LNCAP (cell line): ENCODE data around the gene ATP9A.

Experiments used
- TF ChIP-seq, protein P1 (sequence below): fragments of 450-650 bp; IDR thresholded peaks from 2 replicates; pipeline ENCODE4 v1.5.1; 2017; ENCODE audit warnings: mild to moderate bottlenecking

Gene ATP9A

DNA sequence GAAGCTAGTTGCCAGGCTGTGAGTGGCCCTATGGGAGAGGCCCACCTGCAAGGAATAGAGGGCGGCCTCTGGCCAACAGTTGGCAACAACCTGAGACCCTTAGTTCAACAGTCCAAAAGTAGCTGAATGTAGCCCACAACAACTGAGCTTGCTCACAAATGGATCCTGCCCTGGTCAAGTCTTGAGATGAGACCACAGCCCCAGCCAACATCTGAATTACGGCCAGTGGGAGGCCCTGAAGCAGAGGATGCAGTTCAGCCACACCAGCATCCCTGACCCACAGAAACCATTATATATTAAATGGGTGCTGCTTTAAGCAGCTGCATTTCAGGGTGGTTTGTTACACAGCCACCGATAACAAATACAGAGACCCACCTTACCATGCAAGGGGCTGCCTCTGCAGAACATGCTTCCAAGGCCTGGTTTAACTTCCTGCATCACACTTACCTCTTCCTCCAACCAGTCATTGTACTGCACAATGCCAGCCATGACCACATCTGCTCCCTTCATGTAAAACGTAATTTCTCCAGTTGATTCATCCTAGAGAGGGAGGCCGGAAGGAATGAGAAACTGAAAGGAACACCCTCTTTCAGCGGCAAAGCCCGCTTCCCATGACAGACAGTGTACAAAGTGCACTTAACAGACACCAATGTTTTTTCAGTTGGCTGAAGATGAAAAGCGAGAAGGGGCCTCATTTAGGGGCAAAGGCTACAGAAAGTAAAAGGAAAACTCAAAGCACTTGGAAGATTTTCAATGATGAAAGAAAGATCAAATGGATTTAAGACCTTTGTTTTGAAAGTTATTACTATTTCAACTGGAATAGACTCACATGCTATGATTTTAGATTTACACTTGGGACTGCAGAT lies 139.4 kb downstream of the ATP9A start:
- TF ChIP-seq, protein P1, sequence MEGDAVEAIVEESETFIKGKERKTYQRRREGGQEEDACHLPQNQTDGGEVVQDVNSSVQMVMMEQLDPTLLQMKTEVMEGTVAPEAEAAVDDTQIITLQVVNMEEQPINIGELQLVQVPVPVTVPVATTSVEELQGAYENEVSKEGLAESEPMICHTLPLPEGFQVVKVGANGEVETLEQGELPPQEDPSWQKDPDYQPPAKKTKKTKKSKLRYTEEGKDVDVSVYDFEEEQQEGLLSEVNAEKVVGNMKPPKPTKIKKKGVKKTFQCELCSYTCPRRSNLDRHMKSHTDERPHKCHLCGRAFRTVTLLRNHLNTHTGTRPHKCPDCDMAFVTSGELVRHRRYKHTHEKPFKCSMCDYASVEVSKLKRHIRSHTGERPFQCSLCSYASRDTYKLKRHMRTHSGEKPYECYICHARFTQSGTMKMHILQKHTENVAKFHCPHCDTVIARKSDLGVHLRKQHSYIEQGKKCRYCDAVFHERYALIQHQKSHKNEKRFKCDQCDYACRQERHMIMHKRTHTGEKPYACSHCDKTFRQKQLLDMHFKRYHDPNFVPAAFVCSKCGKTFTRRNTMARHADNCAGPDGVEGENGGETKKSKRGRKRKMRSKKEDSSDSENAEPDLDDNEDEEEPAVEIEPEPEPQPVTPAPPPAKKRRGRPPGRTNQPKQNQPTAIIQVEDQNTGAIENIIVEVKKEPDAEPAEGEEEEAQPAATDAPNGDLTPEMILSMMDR: no peak

DNA sequence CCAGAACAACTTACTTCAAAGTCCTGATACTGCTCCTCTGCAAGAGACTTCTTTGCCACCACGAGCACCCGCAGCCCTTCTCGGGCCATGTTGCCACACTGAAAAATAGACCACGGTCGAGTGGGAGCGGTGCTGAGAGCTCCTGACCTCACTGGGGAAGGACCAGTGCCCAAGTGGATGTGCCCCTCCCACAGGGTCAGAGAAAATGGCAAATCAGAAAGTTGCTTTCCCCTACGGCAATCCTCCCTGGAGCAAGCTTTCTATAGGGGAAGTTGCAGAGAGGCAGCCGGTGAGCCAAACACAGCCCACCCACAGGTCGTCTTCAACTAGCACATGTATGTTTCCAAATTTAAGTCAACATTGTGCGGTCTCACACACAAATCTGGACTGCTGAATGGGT lies 140.6 kb downstream of the ATP9A start:
- TF ChIP-seq, protein P1: no peak

DNA sequence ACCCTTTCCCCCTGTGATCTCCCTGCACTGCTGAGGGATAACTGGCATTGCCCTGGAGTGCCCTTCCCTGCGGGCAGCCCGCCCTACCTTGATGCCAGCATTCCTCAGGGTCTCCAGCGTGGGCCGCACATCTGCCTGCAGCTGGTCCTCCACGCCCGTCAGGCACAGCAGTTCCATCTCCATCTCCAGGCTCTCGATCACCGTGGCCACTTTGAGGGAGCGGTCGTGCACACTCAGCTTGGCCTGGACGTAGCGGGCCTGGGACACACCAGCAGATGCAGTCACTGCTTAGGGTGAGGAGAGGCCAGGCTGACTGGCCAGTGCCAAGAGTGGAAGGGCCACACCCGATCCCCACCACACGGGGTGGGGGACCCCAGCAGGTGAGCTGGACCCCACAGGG lies 143.1 kb downstream of the ATP9A start:
- TF ChIP-seq, protein P1: no peak

DNA sequence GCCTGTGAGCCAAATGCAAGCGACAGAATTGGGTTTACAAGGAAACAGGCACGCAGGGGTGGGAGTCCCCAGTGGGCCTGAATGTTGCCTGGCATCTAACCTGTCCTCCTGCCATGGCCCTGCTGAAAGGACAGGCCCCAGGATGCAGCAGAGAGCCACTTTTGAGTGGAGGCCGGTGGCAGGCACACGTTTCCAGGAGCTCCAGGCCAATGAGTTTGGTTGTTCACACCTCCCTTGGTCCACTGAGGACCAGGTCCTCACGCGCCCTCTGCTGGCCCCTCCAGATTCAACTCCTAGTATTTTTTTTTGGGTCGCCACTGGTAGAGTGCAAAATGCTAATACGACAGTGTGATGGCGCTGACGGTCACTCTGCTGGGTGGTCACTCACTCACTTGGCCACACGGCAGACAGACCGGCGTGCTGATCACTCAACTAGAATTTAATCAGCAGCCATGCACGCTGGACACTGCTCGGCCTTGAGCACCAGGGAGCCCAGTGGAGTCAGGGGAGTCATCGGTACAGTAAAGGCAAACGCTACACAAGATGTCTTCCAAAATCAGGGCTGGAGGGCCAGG lies 143.9 kb downstream of the ATP9A start:
- TF ChIP-seq, protein P1: peak; percentile 84

DNA sequence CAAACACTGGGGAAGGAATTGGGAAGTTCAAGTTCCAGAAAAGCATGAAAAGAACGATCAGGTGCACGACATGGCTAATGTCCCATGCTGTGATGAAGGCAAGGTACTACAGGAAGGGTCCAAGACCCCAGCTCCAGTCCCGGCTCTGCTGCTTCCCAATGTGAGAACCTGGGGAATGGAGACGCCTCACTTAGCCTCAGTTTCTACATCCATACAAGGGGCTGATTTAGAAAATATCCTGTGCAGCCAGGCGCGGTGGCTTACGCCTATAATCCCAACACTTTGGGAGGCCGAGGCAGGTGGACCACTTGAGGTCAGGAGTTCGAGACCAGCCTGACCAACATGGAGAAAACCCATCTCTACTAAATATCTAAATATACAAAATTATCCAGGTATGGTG lies 144.9 kb downstream of the ATP9A start:
- TF ChIP-seq, protein P1: no peak

DNA sequence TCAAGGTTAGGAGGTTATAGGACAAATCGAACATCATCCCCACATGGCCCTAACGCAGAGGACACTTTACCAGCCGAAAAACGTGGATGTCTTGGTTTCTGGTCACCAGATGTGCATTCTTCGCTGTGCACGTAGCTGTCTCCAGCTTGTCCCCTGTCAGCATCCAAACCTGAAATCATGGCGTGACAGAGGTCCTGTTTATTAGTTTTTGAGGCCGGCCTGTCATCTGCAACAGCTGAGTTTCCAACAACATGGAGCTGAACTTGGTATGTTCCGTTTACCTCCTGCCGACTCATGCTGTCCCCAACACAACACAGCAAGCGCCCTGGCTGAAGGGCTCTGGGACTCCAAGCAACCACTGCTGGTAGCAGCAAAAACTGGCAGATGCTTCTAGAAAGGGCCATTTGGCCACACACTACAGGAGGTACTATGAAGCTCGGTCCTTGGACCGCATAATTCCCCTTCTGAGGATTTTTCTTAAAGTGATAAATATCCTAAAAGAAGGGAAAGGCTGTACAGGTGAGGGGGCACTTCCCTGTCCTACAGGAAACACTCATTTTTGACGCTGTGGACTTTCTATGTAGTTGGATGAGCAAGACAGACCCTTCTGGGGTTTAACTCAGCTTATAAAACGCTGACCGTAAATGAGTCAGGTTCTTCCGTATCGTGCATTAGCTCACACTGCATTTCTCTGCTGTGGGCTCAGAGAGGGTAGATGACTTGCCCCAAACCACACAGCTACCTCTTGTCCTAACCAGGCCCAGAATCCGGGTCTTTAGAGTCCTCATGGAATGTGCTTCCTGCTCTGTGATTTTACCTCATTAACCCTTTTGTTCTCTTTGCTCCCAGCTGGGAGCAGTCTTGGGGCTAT lies 146.0 kb downstream of the ATP9A start:
- TF ChIP-seq, protein P1: no peak

DNA sequence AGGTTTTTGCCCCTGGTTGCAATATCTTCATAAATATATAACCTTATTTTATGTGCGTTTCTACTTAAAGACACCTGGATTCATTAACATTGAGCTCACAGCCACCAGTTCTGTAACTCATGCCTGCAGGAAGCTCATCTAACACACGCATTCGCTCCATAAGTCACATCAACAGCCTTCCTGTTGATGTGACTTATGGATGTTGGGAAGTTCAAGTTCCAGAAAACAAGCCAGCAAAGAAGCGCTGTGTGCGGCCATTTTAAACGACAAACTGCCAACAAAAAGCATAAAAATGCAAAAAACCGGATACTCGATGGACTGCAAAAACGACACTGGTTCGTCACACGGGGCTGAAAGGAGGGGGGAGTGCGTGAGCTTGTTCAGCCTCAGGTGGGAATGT lies 147.8 kb downstream of the ATP9A start:
- TF ChIP-seq, protein P1: no peak
